ENCODE results near the gene FAM114A1. TPM values are rescaled to one million over a fixed set of nuclear protein-coding genes. Genes with fewer than 3 reads are reported as not detected.

Gene FAM114A1
- total RNA-seq, 1 donor from 2014 or later: 11.3 TPM

- no peaks in the 10 kb centered on the region for H3K9me3 Mint-ChIP-seq
- peaks cover 10% of the 10 kb centered on the region for H3K4me1 Mint-ChIP-seq
- TF ChIP-seq, protein P1, sequence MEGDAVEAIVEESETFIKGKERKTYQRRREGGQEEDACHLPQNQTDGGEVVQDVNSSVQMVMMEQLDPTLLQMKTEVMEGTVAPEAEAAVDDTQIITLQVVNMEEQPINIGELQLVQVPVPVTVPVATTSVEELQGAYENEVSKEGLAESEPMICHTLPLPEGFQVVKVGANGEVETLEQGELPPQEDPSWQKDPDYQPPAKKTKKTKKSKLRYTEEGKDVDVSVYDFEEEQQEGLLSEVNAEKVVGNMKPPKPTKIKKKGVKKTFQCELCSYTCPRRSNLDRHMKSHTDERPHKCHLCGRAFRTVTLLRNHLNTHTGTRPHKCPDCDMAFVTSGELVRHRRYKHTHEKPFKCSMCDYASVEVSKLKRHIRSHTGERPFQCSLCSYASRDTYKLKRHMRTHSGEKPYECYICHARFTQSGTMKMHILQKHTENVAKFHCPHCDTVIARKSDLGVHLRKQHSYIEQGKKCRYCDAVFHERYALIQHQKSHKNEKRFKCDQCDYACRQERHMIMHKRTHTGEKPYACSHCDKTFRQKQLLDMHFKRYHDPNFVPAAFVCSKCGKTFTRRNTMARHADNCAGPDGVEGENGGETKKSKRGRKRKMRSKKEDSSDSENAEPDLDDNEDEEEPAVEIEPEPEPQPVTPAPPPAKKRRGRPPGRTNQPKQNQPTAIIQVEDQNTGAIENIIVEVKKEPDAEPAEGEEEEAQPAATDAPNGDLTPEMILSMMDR (conservative IDR thresholded peaks at IDR 0.05): no peak
- DNase-seq (ENCODE audit: low read depth, low spot score): no peak
- no peaks in the 10 kb centered on the region for H3K36me3 Mint-ChIP-seq (ENCODE audit: low read depth)
- no peak overlapping the region for H3K4me3 Mint-ChIP-seq
- H3K27me3 Mint-ChIP-seq (ENCODE audit: low read depth): no peaks in the 10 kb centered on the region
- H3K27ac Mint-ChIP-seq (ENCODE audit: unreplicated experiment): no peak overlapping the region
These were observed 112.1 kb downstream of the FAM114A1 start for GRCh38 chr4:38979511-38980230.

GRCh38 chr4:38980903-38981676, 113.5 kb downstream of the FAM114A1 start:
- DNase-seq (ENCODE audit: low read depth, low spot score): no peak
- no peaks in the 10 kb centered on the region for H3K9me3 Mint-ChIP-seq
- H3K4me1 Mint-ChIP-seq: peaks cover 21% of the 10 kb centered on the region
- H3K27ac Mint-ChIP-seq (ENCODE audit: unreplicated experiment): no peak overlapping the region
- H3K4me3 Mint-ChIP-seq: no peak overlapping the region
- TF ChIP-seq, protein P1 (conservative IDR thresholded peaks at IDR 0.05): no peak
- no peaks in the 10 kb centered on the region for H3K27me3 Mint-ChIP-seq (ENCODE audit: low read depth)
- H3K36me3 Mint-ChIP-seq (ENCODE audit: low read depth): no peaks in the 10 kb centered on the region

DNA sequence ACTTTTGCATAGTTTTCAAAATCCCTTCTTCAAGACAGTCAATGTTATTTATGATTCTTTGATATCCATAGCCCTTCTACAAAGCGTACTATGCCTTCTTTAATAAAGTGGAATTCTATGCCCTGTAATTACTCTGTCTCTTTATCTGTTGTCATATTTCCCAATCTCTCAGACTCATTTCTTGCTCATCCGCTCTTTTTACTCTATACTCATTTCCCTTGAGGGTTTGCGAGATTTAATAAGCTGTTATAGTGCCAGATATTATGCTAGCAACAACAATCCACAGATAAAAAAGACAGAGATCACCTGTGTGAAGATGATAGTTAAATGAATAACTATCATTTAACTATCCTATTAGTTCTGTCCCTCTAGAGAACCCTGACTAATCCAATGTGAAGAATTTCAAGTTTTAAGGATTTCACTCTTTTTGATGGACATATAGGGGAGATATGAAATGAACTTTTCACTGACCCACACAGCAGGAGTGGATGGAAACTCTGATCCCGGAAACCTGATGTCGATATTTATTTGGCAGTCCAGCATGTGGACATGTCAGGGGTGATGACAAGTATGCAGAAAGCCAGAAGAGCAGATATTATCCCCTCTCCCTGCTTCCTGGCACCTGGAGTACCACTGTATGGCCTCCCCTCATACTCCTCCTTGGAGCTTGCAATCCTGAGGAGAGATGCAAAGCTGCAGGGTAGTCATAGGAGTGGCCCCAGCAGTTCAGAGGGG, 114.9 kb downstream of the FAM114A1 start:
- no peak overlapping the region for H3K27ac Mint-ChIP-seq (ENCODE audit: unreplicated experiment)
- H3K36me3 Mint-ChIP-seq (ENCODE audit: low read depth): no peaks in the 10 kb centered on the region
- DNase-seq (ENCODE audit: low read depth, low spot score): no peak
- peaks cover 24% of the 10 kb centered on the region for H3K4me1 Mint-ChIP-seq
- H3K9me3 Mint-ChIP-seq: no peaks in the 10 kb centered on the region
- TF ChIP-seq, protein P1 (conservative IDR thresholded peaks at IDR 0.05): no peak
- no peaks in the 10 kb centered on the region for H3K27me3 Mint-ChIP-seq (ENCODE audit: low read depth)
- no peak overlapping the region for H3K4me3 Mint-ChIP-seq

DNA sequence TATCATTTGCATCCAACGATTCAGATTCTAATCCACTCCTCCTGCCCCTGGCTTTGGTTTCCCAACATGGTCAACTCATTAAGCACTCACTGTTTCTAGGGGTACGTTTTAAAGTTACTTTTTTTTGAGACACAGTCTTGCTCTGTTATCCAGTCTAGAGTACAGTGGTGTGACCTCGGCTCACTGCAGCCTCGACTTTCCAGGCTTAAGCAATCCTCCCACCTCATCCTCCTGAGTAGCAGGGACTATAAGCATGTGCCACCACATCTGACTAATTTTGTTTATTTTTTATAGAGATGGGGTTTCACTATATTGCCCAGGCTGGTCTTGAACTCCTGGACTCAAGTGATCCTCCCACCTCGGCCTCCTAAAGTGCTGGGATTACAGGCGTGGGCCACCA, 115.7 kb downstream of the FAM114A1 start:
- H3K9me3 Mint-ChIP-seq: no peaks in the 10 kb centered on the region
- peak overlapping the region; percentile 27 for H3K27ac Mint-ChIP-seq (ENCODE audit: unreplicated experiment)
- TF ChIP-seq, protein P1 (conservative IDR thresholded peaks at IDR 0.05): no peak
- H3K27me3 Mint-ChIP-seq (ENCODE audit: low read depth): no peaks in the 10 kb centered on the region
- peaks cover 24% of the 10 kb centered on the region for H3K4me1 Mint-ChIP-seq
- H3K36me3 Mint-ChIP-seq (ENCODE audit: low read depth): no peaks in the 10 kb centered on the region
- DNase-seq (ENCODE audit: low read depth, low spot score): no peak
- no peak overlapping the region for H3K4me3 Mint-ChIP-seq

DNA sequence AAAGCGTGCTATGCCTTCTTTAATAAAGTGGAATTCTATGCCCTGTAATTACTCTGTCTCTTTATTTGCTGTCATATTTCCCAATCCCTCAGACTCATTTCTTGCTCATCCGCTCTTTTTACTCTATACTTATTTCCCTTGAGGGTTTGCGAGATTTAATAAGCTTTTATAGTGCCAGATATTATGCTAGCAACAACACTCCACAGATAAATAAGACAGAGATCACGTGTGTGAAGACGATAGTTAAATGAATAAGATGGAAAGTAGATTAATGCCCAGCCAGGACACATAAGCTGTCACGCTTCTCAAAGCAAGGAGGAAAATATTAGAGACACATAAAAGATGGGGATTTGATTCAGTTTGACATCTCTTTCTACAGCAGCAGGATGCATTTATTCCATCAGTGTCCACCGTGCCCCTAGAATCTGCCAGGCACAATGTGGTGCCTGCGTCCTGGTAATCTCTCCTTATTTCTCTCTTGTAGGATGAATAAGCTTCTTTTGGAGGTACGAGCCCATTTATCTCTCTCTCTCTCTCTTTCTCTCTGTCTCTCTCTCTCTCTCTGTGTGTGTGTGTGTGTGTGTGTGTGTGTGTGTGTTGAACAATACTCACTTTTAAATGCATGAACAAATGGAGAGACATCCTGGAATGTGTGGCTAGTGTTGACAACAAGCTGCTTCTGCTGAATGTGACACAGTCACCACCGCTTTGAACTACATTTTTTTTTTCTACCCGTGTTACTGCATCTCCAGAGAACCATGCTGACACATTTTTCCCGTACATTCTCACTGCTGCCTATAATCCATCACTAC, 116.4 kb downstream of the FAM114A1 start:
- Mint-ChIP-seq H3K4me3 (no peak overlapping the region), H3K36me3 (ENCODE audit: low read depth) (no peaks in the 10 kb centered on the region), H3K9me3 (no peaks in the 10 kb centered on the region), H3K4me1 (peaks cover 24% of the 10 kb centered on the region), H3K27me3 (ENCODE audit: low read depth) (no peaks in the 10 kb centered on the region), H3K27ac (ENCODE audit: unreplicated experiment) (peak overlapping the region; percentile 9)
- no peak for DNase-seq (ENCODE audit: low read depth, low spot score)
- TF ChIP-seq, protein P1 (conservative IDR thresholded peaks at IDR 0.05): no peak
